OCI-M2 (cell line): ENCODE measurements around the gene PTPN13.

ENCODE experiments used
- DNase-seq: peaks from one replicate; lab custom pipeline; 2025; ENCODE audit not compliant: unreplicated experiment; lab: John Stamatoyannopoulos, UW

PTPN13 gene, protein sequence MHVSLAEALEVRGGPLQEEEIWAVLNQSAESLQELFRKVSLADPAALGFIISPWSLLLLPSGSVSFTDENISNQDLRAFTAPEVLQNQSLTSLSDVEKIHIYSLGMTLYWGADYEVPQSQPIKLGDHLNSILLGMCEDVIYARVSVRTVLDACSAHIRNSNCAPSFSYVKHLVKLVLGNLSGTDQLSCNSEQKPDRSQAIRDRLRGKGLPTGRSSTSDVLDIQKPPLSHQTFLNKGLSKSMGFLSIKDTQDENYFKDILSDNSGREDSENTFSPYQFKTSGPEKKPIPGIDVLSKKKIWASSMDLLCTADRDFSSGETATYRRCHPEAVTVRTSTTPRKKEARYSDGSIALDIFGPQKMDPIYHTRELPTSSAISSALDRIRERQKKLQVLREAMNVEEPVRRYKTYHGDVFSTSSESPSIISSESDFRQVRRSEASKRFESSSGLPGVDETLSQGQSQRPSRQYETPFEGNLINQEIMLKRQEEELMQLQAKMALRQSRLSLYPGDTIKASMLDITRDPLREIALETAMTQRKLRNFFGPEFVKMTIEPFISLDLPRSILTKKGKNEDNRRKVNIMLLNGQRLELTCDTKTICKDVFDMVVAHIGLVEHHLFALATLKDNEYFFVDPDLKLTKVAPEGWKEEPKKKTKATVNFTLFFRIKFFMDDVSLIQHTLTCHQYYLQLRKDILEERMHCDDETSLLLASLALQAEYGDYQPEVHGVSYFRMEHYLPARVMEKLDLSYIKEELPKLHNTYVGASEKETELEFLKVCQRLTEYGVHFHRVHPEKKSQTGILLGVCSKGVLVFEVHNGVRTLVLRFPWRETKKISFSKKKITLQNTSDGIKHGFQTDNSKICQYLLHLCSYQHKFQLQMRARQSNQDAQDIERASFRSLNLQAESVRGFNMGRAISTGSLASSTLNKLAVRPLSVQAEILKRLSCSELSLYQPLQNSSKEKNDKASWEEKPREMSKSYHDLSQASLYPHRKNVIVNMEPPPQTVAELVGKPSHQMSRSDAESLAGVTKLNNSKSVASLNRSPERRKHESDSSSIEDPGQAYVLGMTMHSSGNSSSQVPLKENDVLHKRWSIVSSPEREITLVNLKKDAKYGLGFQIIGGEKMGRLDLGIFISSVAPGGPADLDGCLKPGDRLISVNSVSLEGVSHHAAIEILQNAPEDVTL (N-terminal part only)

DNA sequence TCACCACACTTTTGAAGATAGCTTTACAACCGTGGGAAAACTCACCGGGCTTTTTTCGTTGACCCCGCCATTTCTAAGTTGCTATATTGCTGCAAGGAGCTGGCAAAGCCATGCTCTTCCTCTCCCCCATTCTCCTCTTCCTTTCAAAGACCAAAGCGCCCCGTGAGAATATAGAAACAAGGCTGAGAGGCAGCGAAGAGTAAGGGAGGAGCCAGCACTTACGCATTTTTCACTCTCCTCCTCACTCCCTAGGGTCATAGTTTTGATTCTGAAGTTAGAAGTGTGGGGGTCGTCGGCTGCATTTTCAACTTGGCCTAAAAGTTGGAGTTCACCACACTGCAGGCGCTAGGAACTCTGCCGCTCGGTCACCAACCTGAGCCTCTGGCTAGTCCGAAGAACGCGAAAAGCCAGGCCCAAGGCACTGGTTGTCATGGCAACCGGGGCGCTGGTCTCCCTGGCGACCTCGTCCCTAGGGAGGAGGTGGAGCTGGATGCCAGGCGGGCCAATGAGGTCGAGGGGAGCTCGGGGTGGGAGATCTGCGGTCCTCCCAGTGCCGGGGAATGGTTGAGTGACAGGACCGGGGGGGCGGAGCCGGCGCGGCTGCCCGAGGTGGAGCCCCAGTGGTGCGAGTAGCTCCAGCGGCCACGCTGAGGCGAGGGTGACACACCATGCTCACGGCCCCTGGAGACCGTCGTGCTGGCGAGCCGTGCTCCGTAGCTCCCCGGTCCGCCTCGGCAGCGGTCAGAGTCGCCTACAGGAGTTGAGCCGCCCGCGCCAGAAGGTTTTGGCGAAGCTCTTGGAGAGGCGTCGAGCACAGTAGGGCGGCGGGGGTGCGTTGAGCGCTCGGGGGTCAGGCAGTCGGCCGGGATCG is at the start of gene PTPN13:
Gene PTPN13 (plus strand): TSS at position 628 of the 871 bp plus-strand sequence. CDS start 40,942 bp downstream, outside the sequence.
- peak; percentile 59 for DNase-seq

DNA sequence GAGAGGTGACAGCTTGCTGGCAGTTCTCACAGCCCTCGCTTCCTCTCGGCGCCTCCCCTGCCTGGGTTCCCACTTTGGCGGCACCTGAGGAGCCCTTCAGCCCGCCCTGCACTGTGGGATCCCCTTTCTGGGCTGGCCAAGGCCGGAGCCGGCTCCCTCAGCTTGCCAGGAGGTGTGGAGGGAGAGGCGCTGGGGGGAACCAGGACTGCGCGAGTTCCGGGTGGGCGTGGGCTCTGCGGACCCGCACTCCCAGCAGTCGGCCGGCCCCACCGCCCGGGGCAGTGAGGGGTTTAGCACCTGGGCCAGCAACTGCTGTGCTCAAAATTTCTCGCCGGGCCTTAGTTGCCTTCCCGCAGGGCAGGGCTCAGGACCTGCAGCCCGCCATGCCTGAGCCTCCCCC is 47.0 kb upstream of the PTPN13 start:
- DNase-seq, result no peak

DNA sequence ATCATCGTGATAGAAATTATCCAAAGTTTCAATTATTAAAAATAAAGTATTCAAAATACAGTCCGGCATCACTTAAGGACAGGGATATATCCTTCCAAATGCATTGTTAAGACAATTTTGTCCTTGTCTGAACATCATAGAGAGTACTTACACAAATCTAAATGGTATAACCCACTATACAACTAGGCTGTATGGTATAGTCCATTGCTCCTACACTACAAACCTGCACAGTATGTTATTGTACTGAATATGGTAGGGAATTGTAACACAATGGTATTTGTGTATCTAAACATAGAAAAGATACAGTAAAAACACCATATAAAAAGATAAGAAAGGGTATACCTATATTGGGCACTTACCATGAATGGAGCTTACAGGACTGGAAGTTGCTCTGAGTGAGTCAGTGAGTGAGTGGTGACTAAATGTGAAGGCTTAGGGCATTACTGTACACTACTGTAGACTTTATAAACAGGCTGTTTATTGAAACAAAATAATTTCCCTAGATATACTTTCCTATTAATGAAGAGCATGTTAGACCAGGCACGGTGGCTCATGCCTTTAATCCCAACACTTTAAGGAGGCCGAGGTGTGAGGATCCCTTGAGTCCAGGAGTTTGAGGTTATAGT is 44.8 kb upstream of the PTPN13 start:
- DNase-seq, result no peak

DNA sequence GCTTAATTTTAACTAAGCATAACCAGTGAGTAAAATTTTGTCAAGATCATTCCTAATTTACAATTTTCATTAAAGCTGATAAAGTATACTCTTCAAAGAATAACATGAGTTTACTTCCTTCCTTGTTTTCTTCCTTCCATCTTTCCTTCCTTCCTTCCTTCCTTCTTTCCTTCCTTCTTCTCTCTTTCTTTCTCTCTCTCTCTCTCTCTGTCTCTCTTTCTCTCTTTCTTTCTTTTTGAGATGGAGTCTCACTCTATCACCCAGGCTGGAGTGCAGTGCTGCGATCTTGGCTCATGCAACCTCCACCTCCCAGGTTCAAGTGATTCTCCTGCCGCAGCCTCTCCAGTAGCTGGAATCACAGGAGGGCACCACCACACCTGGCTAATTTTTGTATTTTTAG is 42.7 kb upstream of the PTPN13 start:
- no peak for DNase-seq

DNA sequence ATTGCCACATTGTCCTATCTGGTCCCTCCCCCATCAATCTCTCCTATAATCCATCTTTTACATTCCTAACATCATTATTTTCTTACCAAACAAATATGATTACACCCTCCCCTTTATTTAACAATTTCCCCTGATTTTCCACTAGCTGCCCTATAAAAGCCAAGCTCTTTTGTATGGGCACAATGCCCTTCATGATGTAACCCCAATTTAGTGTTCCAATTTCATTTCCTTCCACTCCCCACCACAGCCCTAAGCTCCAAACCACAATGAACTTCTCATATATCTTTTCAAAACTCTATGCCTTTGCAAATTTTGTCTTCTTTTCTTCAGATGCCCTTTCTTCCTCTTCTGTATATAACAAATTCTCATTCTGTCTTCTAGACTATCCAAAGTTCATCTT is 39.5 kb upstream of the PTPN13 start:
- no peak for DNase-seq

DNA sequence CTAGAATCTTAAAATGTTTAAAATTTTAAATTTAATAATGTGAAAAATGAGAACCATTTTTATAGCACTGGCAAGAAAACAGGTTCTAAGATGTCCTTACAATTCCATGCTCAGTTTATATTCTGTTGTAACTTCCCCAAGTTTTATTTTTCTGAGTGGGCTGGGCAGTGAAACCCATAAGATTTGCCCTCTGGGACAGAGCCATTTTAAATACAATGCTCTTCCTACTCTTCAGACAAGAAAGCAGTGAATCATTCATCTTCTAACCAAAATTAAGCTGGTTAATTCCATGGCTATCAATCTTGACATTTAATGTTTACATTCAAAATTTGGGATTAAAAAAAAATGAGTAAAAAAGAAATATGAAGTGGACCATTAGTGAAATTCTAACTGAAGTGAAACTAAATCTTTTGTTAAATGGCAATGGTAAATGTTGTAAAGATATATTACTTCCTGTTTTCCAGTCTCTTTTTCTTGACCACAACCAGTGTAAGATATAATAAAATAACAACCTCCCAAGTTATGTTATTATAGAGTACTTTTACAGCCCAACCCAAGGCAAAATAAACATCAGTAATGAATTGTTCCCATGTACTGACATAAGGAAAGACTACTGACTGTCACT is 37.2 kb upstream of the PTPN13 start:
- DNase-seq, result no peak

DNA sequence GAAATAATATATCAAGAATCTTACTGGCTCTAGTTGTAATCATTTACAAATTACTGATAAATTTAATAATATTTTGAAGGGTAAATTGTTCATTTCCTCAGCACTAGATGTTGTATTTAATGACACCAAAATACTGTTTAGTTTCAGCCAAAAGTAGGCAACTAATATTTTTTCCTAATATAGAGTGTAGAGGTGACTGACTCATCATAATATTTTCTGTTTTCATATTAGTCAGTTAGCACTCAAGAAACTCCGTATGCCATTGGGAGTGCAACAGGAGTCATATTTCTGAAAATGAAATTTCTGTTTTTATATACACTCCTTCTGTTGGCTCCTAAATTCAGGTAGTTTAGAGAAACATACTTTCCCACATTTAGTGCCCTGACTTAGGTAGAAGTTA is 36.6 kb upstream of the PTPN13 start:
- DNase-seq, result no peak

DNA sequence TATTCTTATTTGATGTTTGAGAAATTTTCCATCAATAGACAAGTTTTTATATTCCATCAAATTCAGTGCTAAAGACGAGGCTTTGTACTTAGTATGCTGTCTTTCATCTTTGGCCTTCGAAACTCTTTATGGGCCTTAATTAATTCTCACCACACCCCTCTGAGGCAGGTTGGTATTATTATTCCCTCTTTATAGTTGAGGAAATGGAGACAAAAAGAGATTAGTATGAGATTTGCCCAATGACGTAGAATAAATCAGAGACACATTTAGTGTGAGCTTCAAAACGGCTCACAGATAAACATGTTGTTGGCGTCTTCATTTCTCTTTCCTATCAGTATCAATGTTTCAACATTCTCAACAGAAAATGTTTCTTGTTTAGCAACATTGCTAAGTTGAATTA is 35.9 kb upstream of the PTPN13 start:
- no peak for DNase-seq

DNA sequence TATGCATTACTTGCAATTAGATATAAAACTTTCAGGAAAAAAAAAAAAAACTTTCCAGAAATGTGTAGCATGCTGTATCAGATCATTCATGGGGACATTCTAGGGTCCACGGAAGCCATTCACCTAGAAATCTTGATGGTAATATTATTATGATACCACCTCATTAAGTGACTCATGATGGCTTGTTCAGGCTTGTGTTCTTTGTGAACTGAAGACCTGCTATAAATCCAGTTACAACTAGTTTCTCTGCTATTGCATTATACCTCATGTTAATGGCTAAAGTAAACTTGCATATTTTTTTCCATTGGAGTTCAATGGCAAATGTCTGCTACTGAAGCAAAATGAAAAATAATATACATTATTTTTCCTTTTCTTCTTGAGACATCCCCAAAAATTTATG is 35.3 kb upstream of the PTPN13 start:
- DNase-seq, result no peak

DNA sequence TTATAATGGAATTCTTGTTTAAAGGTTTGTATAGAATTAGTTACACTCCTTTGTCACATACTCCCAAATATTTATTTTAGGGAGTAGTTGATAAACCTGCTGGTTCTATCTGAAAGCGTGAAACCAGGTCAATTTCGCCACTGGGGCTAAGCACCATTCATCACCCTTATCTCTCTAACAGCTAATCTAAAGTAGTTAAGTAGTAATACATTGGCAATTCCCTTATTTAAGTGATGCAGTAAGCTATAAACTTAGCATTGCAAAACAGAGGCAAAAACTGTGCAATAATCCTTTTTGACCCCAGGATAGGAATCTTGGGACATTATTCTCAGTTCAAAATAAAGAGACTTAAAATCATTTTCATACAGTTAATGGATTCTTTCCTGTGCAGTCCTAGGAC is 33.7 kb upstream of the PTPN13 start:
- no peak for DNase-seq

DNA sequence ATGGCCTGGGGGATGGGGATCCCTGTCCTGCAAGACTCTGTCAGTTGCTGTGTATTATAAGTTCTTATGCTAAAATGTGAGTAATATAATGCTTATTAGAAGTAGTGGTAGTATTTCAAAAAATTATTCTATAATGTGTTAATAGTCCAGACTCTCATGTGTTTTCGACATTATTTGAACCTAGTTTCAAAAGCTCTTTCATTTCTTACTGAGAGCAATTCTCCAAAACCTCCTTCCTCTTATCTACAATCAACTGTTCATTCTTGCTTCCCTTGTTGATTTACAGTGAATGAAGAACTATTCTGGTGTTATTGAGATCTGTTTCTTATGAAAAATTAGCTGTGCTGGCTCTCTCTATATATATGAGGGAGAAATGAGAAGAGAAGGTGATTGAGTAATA is 32.9 kb upstream of the PTPN13 start:
- DNase-seq, result no peak

DNA sequence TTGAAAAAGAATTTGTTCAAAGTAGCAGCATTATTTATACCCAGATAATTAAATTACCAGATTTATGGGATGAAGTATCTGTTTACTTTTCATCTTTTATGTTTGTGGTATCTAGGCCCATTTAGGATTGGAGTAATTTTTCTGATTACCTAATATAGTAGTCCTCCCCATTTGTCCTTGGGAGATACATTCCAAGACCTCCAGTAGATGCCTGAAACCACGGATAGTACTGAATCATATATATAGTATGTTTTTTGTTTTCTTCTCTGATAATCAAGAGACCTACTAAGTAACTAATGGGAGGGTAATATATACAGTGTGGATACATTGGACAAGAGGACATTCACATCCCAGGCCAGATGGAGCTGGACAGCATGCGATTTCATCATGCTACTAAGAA is 30.7 kb upstream of the PTPN13 start:
- no peak for DNase-seq

DNA sequence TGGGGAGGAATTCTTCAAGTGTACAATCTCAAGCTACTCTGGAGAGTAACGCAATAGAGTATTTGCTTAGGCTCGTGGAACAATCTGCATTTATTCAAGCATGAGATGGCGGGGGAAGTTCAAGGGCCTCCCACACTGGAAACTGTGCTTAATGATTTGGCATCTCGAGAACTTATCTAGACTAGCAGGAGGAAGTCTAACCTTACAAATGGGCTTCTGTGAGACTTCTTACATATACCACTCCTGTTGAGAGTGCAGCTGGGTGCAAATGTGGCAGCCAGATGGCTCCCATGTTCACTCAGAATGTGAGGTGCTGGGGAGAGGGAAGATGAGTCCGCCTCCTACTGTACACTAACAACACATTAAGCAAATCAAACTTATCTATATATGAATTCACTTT is 29.3 kb upstream of the PTPN13 start:
- peak; percentile 13 for DNase-seq

DNA sequence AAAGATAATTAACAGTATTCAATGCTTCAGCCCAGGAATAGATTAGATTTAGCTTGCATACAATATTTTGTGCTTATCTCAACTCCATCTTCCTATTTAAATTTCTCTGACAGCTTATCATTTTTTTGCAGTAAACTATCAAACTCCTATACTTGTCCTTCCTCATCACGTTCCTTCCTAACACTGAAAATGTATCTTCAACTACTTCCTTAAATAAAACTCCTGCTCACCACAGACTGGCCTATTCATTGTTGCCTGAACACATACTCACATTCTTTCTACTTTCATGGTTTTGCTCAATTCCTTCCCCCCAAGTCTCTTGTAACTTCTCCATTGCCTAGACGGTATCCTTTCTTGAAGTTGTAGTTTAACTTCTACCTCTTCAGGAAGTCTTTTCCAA is 28.5 kb upstream of the PTPN13 start:
- no peak for DNase-seq

DNA sequence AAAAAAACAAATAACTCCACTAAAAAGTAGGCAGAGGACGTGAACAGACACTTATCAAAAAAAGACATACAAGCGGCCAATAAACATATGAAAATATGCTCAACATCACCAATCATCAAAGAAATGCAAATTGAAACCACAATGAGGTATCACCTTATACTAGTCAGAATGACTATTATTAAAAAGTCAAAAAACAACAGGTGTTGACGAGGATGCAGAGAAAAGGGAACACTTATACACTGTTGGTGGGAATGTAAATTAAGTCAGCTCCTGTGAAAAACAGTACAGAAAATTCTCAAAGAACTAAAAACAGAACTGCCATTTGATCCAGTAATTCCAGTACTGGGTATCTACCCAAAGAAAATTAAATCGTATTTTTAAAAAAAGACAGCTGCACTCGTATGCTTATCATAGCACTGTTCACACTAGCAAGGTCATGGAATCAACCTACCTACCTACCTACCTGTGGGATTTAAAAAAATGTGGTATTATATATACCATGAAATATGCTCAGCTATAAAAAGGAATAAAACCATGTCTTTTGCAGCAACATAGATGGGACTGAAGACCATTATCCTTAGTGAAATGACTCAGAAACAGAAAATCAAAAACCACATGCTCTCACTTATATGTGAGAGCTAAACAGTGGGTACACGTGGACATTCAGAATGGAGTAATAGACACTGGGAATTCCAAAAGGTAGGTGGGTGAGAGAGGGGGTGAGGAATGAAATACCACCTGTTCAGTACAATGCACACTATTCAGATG is 24.8 kb upstream of the PTPN13 start:
- no peak for DNase-seq

DNA sequence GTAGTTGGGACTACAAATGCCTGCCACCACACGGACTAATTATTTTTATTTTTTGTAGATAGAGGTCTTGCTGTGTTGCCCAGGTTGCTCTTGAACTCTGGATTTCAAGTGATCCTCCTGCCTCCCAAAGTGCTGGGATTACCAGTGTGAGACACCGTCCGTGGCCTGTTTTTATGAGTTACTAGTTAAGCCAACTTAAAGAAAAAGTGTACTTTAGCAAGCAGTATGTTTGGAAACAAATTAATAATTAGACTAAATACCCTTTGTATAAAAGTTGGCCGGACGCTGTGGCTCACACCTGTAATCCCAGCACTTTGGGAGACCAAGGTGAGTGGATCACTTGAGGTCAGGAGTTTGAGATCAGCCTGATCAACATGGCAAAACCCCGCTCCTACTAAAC is 14.2 kb upstream of the PTPN13 start:
- no peak for DNase-seq

DNA sequence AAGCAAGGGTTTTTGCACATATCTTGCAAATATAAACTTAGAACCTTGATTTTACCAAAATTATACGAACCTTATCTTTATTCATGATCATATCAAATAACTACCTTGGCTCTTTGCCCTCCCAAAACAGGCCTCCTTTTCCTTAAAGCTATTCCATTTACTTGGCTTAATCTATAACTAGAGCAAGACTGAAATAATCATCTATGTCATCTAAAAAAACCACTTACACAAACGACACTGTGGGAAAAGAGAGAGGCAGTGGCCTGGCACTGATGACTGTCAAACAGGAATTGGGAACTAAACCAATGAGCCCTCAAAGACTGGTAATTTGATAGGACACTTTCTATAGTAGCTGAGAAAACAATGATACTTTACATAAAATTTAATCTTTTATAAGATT is 11.7 kb upstream of the PTPN13 start:
- no peak for DNase-seq

DNA sequence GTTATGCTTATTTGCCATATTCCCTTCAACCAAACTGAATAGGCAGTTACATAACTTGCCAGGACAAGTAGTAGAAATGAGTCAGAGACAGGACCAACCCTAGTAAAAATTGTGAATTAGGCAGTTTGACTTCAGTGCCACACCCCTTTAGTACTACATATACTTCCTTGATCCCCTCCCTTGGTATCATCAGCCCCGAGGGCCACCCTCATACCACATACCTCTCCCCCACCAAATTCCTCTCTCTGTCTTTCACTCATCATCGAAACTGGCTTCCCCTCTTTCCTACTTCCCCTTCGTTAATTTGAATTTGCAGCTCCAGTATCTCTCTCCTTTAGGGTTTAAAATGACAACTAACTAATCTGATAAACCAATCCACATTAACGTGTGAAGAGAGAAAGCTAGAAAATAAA is 7.9 kb upstream of the PTPN13 start:
- no peak for DNase-seq
